ENCODE data around the gene NUP42.
"Not testable (repeated sequence)": the region's sequence is repeated elsewhere in the genome, so short reads cannot be mapped to it uniquely, and the experiment has no call there.

NUP42 gene

DNA sequence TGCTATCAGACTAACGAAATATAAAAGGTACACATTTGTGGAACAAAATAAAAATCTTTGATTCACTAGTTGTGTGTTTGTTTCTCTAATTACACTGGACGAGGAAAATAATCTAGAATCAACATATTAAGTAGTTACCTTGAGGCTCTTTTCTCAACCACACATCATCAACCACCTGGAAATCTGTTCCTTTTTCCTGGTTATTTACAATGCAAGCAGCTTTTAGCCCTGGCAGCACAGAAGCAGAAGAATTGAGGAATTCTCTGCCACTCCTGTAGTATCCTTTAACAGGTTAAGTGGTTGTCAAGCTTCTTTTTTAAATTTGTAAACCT, 23.7 kb downstream of the NUP42 start:
- no peak for DNase-seq (ENCODE audit: low read depth)

DNA sequence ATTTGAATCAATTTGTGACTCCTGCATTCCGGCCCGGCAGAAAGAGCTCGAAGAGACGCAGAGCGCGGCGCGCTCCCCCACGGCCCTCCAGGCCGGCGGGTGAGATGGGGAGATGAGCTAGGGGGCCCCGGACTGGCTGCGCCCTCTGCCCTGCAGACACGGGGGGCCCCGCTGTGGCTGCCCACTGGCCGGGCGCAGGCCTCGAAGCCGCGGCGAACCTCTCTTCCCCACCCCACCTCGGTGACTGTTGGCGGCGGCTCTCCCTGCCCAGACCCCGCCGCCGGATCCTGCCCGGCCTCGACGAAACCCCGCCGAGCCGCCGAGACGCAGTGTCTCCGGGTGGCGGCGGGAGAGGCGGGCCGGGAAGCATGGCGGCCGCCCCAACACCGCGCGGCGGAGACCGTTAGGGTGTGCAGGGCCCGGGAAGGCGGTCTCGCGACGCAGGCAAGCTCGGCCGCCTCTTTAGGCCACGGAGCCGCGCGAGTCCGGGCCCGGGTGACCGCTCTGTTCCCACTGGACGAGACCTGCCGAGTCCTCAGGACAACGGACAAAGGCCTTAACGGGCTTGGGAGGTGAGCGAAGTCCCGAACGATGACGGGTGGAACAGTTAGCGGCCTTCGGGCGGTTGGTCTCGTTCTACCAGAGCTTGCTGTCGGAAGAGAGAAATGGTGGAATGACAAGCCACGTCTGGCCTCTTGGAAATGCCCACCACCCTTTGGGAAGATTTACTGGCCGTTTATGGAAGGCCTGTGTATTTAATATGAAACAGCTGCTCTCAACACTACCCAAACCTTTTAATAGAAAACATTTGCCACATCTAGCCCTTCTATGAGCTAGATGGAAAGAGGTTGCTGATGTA, 24.3 kb downstream of the NUP42 start:
- DNase-seq (ENCODE audit: low read depth): no peak

DNA sequence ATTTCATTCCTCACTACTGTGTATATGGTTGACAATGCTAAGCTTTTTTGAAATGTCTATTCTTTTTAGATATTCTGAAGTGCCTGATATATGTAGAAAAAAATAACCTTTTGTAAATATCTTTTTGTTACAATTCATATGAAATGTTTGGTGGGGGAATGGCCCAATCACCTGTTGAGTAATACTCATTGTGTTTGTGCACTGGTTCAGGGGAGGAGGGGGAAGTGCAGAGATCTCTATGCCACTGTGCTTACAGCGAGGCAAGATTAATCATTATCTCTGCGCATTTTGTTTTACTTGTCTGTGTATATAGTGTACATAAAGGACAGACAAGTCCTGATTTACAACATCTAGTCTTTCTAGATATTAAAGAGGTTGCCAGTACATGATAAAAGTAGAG, 25.2 kb downstream of the NUP42 start:
- no peak for DNase-seq (ENCODE audit: low read depth)

DNA sequence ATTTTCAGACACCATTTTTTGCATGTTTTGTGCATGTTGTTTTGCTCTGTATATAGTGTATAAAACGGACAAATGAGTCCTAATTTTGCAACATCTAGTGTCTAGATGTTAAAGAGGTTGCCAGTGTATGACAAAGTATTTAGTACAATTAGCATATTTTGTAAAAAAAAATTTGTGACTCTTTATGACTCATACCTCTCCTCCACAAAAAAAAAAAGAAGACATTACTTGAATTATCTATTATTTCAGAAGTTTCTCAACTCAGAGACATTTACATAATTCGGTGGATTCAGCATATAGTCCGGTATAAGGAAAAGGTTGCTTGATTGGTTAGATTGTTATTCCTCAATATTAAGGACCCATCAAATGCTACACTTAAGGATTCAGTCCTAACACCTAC, 26.0 kb downstream of the NUP42 start:
- DNase-seq (ENCODE audit: low read depth): no peak

DNA sequence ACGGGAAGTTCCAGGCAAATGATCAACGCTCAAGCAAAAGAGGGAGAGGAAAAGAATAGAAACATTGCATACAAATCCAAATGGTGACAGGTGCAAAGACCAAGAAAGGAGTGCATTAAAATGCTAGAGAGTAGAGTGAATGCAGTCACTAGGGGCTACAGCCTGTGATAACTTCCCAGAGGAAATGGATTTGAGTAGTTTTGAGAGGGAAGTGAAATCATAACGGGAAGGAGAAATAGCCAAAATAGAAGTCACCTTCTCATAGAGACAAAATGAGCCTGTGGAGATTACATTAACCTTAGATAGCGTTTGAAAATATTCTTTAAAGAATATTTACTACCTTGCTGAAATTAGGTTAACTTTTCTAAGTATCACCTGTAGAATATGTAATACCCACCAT, 26.5 kb downstream of the NUP42 start:
- no peak for DNase-seq (ENCODE audit: low read depth)

DNA sequence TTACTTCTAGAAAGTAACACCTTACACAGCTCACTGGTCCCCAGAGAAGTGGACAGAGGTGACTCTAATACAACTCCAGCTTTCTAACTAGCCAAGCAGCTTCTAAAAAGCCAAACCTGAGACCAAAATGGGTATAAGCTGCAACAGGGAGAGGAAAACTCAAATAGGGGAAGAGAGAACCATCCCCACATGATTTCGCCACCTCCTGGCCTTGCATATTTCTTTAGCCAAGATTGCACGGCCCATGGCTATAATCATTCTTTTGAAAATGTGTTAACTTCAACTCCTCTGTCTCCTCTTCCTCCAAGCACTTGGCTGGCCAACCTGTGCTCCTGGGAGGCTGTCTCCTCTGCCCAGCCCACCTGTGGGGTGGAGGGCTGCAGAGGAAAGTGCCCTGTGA, 28.7 kb downstream of the NUP42 start:
- DNase-seq (ENCODE audit: low read depth): no peak

DNA sequence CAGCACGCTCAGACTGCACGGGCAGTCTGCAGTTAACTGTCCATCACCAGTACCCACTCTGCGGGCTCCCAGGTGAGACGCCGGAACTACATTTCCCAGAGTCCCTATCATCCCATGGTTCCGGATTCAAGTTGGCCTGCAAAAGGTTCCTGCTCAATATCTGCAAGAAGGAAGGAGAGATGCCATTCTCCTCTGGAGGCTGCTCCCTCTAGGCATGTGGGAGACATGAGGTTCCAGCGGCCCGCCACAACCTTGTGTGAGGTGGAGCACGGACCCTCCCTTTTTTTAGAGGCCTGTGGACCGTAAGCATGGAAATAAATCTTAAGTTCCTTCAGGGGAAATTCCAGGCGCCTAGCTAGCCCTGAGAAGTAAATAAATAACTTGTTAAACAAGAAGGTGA, 29.7 kb downstream of the NUP42 start:
- no peak for DNase-seq (ENCODE audit: low read depth)

DNA sequence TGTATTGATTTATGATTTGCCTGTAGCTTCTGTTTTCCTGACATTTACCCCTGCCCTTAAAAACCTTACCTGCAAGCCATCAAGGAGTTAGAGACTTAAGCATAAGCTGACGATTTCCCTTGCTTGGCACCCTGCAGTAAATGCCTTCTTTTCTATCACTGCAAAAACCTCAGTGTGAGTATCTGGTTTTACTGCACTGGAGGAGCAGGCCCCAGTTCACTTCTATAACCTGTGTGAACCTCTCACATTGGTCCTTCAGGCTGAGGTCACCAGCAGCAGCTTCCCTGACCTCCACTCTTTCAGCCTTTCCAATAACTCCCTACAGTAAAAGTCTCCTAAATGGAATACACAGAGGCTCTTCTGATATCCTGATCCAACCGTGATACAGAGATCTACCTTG, 30.5 kb downstream of the NUP42 start:
- no peak for DNase-seq (ENCODE audit: low read depth)

DNA sequence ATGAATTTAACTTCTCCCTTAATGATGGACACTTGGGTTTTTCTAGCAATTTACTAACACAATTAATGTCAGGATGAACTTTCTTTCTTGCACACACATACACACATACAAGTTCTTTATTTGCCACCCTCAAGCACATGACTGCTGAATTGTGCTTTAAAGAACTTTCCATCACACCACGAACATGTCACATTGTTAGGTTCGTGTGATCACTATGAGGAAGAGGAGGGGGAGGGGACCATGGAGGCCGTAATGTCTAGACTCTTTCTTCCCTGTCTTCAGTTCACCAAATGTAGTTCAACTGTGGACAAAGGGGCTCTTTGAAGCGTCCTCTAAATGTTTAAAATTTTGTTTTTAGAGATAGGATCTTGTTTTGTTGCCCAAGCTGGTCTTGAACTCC, 31.0 kb downstream of the NUP42 start:
- DNase-seq (ENCODE audit: low read depth): no peak

DNA sequence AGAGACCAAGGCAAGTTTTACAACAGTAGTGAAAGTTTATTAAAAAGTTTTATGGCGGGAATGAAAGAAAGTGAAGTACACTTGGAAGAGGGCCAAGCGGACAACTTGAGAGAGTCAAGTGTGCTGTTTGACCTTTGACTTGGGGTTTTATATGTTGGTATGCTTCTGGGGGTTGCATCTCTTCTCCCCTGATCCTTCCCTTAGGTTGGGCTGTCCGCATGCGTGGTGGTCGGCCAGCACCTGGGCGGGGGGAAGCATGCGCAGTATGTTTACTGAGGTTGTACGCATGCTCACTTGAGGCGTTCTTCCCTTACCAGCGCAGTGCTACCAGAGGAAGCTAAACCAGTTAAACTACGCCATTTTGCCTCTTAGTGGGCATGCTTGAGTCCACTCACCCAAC, 31.9 kb downstream of the NUP42 start:
- no peak for DNase-seq (ENCODE audit: low read depth)

DNA sequence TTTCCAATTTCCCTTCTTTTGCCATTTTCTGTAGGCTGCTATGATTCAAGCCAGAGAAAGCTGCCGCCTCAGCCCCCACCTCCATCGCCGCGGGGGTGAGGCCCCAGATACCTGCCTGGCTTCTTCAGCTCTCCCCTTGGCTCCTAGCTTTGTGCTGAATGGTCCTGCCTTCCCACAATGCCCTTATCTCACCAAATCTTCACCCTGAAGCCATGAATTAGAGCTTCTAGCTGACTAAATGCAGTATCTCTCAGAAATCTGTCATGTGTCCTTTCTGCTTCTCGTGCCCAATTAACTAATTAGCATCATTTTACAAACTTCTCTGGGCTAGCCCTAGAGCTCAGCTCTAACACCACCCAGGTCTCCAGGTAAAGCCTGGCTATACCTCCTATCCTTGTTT, 32.6 kb downstream of the NUP42 start:
- DNase-seq (ENCODE audit: low read depth): no peak

DNA sequence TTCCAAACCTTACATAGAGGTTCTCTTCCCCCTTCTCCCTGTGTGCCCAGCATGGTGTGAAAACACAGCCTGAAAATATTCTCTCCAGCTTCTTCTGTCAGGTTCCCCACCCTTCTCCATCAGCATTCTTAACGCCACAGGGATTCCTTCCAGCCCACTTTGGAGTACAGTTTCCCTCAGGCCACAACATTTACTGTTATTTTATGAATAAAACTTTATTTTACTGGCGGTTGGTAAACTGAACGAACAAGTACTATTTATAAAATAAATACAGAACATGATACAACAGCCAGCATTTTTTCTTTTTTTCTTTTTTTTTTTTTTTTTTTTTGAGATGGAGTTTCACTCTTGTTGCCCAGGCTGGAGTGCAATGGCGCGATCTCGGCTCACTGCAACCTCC, 33.1 kb downstream of the NUP42 start:
- no peak for DNase-seq (ENCODE audit: low read depth)

DNA sequence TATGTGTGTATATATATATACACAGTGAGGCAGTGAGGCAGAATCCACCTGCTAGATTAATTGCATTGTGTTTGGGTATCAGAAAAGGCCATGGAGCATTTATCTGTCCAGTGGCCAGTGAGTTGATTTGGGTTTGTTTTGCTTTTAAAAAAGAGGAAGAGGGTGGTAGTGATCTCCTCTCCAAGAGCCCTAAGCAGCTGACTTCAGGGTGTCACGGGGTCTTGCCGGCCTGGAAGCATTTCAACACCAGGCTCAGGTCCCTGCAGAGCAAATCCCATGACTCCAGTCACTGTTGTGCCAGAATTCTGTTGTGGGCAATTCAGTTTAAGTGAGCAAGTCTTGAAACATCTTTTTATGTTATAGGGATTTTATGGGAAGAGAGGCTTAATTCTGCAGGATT, 34.2 kb downstream of the NUP42 start:
- DNase-seq (ENCODE audit: low read depth): no peak

DNA sequence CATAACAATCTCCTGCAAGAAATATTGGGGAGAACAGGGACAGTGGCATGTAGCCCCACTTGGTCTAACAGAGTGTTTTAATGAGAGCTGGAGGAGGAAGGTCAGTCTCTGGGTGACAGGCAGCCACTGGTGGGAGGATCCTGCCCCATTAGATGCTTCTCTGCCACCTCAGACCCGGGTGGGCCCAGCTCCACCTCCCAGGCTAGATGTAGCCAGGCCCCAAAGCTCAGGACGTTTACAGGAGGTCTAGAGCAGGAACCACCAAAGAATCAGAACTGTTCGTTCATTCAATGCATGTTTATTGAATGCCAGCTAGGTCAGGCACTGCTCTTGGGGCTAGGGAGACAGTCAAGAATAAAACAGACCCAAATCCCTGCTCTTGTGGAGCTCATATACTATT, 36.3 kb downstream of the NUP42 start:
- DNase-seq (ENCODE audit: low read depth): no peak

DNA sequence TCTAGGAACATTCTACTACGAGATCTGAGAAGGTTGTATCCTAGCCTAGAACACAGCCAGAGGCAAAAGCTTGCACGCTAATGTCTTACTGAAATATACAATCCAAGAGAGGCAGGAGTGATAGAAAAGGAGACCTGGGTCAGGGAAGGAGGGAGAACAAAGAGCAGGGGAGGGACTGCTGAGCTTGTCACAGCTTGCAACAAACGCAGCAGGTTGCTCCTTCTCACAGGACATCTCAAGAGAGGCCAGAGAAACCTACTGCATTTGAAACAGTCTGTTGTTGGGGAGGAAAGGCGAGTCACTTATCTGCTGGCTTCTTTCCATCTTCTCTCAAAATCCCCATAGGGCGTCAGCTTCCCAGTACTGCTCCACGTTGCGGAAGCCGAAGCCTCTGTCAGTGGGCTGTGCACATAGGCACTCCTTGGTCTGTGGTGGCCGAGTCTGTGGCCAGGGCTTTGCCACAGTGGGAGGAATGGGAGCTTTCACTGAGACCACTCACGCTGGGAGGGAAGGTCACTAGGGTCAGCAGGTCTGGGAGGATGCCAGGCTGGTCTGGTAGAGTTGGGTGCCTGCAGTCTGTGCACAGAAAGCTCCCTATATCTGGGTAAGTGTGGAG, 39.0 kb downstream of the NUP42 start:
- no peak for DNase-seq (ENCODE audit: low read depth)

DNA sequence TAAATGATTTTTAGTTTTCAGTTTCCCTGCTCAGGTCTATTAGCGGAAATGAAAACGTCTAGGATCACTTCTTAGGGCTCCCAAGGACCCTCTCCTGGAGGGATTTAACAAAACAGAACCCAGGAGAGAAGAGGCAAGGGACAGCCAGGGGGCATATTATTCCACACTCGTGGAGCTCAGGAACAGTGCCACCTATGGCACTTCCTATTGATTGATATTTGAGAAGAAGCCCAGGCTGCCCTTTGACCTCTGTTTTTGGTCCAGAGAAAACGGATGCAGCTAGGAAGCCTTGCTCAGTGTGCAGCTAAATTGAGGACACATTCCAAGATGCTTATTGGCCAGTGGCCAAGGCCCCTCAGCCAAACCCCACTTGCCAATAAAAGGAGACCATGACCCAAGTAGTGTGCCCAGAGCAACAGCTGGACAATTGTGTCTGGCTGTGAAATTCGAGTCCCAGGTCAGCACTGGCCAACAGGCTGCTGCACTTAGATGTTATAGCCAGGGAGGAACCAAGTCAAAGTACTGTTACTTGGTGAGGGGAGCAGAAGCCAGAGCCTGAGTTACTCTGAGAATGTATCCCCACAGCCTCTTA, 40.7 kb downstream of the NUP42 start:
- DNase-seq (ENCODE audit: low read depth): no peak

DNA sequence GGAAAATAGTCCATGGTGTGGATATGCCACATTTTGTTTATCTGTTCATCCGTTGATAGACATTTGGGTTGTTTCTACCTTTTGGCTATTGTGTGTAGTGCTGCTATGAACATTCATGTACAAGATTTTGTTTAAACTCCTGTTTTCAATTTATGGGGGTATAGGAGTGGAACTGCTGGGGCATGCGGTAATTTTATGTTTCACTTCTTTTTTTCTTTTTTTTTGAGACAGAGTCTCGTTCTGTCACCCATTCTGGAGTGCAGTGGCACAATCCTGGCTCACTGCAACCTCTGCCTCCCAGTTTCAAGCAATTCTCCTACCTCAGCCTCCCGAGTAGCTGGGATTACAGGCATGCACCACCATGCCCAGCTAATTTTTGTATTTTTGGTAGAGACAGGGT, 42.5 kb downstream of the NUP42 start:
- DNase-seq (ENCODE audit: low read depth): not testable (repeated sequence)

DNA sequence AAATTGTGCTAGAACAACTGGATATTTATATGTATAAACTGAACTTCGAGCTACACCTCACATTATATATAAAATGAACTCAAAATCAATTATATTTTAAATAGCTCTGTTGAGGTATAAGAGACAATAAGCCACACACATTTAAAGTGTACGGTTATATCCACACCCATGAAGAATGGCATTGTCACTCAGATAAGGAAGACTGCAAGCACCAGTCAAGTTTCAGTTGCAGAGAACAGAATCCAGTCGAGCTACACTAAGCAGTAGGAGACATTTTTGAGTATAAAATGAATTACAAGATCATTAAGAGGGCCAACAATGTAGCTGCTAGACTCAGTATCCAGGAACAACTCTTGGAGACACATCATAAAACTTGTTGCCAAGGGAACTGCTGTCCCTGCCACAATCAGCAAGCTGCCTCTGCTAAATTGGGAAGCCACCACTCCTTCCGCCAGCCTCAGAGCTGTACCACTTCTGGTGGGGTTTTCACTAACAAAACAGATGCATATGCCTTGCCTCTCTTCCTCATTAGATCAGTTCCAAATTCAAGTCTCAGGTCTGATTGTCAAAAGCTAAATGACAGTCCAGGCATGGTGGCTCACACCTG, 45.1 kb downstream of the NUP42 start:
- DNase-seq (ENCODE audit: low read depth): no peak

DNA sequence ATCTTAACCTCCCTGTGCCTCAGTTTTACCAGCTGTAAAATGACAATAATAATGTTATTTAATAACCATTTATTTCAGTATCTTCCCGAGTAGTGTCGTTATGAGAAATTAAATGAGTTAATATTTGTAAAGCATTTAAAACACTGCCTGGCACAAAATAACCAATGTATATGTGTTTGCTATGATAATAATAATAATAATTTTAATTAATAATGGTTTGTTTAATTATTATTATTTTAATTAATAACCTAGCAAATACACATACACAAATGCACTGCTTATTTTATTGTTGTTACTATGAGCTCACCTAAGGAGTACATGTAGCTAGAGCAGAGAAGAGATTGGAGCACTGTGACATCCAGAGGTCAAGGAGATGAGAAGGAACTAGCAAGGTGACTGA, 46.6 kb downstream of the NUP42 start:
- DNase-seq (ENCODE audit: low read depth): no peak

DNA sequence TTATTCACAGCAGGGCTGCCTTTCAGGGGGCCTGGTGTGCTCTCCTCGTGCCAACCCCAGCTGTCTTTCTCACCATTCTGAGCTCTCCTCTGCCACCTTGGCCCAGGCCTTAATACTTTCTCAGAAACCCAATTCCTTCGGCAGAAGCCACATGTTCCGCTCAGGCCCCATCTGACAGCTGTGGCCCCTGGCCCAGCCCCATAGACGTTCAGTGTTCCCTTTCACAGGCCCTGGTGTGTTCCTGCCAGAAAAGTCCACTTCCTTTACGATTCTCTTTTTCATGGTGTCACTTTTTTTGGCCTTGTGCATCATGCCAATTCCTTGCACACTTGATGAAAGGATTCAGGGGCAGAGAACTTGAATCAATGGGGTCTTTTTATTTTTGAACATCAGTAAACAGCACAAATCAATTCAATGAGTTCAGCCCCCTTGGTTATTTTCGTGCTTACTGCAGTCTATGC, 48.8 kb downstream of the NUP42 start:
- DNase-seq (ENCODE audit: low read depth): no peak

DNA sequence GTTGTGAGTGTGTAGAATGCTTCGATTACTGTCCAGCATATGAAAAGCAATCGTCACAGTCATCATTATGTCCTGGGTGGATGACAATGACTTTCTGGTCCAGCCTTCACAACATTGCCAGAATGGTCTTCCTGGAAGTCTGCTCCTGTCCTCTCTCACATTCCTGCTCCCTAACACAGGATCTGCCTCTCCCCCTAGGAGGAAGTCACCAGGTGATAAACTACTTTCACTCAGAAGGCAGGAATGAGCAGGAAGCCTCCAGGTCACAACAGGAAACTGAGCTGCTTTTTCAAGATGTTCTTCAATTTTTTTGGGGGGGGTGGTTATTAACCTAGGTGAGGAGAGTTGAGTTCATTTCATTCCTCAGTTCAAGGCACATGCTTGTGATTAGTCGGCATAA, 51.1 kb downstream of the NUP42 start:
- DNase-seq (ENCODE audit: low read depth): no peak

DNA sequence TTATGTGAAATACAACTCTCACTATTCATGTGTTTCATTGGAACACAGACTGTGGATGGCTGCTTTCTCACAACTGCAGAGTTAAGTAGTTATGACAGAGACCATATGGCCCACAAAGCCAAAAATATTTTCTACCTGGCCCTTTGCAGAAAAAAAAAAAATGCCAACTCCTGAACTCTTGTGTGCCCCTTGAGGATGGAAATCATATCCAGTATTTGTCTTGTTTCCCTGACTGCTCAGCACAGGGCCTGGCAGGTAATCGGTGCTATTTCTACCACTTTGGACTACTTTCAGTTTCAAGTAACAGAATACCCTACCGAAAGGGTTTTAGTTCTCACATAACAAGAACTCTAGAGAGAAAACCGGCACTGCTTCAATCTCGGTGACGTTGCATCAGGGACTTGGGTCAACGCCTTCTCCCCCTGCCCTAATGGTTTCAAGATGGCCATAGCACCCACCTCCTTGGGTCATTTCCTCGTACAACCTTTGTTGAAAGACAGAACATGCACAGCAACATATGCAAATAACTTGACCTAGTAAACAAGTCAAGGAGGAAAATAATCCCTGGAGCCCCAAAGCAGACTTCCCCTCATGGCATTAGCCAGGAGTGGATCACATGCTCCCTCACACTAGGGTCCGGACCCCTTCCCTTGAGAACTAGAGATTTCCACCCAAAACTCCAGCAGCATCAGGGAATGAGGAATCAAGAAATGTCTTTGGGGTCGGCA, 52.9 kb downstream of the NUP42 start:
- no peak for DNase-seq (ENCODE audit: low read depth)

DNA sequence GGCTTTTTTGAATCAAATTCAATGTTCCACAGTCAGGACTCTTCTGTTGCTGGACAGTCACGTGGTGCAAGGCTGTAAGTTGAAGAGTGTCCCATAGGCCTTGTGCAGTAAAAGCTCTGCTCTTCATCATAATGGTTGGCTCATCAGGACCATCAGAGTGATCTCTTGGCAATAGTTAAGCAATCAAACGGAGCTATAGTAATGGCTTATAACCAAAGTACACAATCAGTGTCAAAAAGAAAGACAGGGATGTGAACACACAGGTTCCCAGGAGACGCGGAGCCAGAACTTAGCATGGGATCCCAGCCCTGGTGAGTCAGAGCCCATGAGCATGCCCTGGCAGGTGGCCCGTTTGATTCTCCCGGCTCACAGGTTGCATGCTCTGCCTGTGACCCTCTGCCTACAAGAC, 54.0 kb downstream of the NUP42 start:
- no peak for DNase-seq (ENCODE audit: low read depth)

Data from activated T-cell treated with anti-CD3 and anti-CD28 coated beads for 24 hours (primary cell).